Measurements from ENCODE around the gene FAM161A.
"Not testable (repeated sequence)": the region's sequence is repeated elsewhere in the genome, so short reads cannot be mapped to it uniquely, and the experiment has no call there.

Gene FAM161A

DNA sequence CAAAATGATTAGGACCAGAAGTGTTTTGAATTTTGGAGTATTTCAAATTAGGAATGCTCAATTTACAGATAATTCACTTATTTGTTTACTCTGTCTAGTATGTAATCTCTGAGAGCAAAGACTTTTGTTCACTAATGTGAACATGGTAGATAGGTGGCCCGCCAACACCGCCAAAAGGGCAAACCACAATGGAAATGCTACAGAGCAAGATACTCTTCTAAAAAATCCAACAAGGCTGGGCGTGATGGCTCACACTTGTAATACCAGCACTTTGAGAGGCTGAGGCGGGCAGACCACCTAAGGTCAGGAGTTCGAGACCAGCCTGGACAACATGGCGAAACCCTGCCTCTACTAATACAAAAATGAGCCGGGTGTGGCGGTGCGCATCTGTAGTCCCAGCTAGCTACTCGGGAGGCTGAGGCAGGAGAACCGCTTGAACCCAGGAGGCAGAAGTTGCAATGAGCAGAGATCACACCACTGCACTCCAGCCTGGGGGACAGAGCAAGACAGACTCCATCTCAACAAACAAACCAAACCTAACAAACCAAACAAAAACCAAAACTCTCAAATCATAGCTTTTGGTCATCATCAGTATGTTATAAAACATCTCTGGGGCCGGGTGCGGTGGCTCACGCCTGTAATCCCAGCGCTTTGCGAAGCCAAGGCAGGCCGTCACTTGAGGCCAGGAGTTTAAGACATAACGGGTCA is 32.2 kb upstream of the FAM161A start:
- no peak overlapping the region for H3K4me3 ChIP-seq
- TF ChIP-seq, protein P1, sequence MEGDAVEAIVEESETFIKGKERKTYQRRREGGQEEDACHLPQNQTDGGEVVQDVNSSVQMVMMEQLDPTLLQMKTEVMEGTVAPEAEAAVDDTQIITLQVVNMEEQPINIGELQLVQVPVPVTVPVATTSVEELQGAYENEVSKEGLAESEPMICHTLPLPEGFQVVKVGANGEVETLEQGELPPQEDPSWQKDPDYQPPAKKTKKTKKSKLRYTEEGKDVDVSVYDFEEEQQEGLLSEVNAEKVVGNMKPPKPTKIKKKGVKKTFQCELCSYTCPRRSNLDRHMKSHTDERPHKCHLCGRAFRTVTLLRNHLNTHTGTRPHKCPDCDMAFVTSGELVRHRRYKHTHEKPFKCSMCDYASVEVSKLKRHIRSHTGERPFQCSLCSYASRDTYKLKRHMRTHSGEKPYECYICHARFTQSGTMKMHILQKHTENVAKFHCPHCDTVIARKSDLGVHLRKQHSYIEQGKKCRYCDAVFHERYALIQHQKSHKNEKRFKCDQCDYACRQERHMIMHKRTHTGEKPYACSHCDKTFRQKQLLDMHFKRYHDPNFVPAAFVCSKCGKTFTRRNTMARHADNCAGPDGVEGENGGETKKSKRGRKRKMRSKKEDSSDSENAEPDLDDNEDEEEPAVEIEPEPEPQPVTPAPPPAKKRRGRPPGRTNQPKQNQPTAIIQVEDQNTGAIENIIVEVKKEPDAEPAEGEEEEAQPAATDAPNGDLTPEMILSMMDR (IDR thresholded peaks at IDR 0.05) = no peak
- DNase-seq (ENCODE audit: low spot score) = no peak
- H3K27ac ChIP-seq = no peak overlapping the region

DNA sequence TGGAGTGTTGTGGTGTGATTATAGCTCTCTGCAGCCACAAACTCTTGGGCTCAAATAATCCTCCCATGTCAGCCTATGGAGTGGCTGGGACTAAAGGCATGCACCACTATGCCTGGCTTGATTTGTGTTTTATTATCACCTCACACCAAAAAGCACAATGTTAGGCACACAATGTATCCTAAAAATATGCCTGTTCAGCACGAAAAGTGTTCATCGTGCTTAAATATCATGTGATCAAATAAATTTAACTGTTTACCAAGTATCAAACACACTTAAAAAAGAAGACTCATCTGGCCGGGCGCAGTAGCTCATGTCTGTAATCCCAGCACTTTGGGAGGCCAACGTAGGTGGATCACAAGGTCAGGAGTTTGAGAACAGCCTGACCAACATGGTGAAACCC is 29.0 kb upstream of the FAM161A start:
- no peak overlapping the region for H3K4me3 ChIP-seq
- TF ChIP-seq, protein P1 (IDR thresholded peaks at IDR 0.05) = no peak
- H3K27ac ChIP-seq = no peak overlapping the region
- no peak for DNase-seq (ENCODE audit: low spot score)

DNA sequence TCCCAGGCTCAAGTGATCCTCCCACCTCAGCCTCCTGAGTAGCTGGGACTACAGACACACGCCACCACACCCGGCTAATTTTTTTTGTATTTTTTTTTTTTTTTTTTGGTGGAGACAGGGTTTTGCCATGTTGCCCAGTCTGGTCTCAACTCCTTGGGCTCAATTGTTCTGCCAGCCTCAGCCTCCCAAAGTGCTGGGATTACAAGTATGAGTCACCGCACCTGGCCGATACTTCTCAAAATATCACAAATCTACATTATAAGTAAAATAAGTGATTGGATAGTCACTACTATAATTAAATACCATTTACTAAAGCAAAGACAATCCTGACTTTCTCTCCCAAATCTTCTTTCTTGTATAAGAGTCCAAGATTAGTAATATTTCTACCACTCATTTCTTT is 25.5 kb upstream of the FAM161A start:
- not testable (repeated sequence) for DNase-seq (ENCODE audit: low spot score); H3K4me3 ChIP-seq; H3K27ac ChIP-seq

DNA sequence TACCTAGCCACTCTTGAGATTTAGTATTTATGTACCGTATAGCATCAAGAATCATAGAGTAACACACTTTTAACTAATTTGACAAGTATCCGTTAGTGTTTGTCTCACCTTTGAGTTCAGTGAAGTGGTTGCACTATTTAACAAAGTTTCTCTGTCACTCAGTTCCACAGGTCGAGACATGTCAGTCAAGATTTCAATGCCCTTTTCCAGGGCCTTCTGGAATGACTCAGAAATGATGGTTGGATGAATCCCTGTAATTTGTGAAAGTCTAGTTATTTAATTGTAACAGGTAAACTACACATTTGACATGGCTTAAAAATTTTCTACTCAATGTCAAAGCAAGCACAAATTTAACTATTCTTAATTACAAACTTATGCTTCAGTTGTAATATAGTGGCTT is 24.9 kb upstream of the FAM161A start:
- no peak for DNase-seq (ENCODE audit: low spot score)
- H3K4me3 ChIP-seq = no peak overlapping the region
- TF ChIP-seq, protein P1 (IDR thresholded peaks at IDR 0.05) = no peak

DNA sequence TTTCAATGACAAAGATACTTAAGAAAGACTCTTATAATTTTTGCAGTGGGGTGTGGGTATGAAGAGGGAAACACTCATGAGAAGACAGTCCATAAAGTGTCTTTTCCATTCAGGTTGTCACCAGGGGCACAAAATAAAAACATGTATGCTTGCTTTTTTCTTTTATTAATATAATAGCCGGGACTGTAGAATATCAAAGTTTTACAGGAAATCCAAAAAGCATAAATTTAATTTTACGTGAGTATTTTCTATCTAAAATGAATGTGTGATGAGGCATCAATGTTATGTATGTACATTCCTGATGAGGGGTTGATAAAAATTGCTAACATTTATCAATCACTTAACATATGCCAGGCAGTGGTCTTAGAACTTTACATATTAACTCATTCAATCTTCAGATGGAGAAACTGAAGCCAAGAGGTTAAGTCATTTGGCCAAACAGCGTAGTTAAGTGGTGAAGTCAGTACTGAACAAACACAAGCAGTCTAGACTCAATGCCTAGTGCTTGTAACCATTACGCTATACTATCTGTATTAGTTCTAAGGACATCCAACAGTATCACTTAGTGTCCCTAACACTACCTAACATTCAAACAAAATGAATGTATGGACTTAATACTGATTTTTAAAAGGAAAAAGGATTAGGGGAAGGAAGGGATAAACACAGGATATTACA is 23.8 kb upstream of the FAM161A start:
- Histone ChIP-seq H3K4me3 (no peak overlapping the region), H3K27ac (no peak overlapping the region)
- TF ChIP-seq, protein P1 (IDR thresholded peaks at IDR 0.05) = no peak
- DNase-seq (ENCODE audit: low spot score) = no peak

More for the DNA sequence above, 24.9 kb upstream of the FAM161A start:
- no peak overlapping the region for H3K27ac ChIP-seq

DNA sequence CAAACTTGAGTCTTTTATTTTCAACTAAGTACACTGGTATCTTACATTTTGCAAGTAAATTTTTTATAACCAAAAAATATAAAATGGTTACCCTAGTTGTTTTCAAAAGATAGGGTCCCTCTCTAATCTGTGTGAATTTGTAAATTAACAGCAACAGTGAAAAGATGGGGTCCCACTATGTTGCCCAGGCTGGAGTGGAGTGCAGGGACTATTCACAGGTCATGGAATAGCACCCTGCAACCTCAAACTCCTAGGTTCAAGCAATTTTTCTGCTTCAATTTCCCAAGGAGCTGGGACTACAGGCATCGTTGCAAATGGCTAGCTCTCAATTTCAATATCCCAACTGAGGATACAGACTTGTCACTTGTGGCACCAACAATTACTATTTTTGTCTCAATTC is 22.5 kb upstream of the FAM161A start:
- H3K27ac ChIP-seq = no peak overlapping the region
- TF ChIP-seq, protein P1 (IDR thresholded peaks at IDR 0.05) = no peak

DNA sequence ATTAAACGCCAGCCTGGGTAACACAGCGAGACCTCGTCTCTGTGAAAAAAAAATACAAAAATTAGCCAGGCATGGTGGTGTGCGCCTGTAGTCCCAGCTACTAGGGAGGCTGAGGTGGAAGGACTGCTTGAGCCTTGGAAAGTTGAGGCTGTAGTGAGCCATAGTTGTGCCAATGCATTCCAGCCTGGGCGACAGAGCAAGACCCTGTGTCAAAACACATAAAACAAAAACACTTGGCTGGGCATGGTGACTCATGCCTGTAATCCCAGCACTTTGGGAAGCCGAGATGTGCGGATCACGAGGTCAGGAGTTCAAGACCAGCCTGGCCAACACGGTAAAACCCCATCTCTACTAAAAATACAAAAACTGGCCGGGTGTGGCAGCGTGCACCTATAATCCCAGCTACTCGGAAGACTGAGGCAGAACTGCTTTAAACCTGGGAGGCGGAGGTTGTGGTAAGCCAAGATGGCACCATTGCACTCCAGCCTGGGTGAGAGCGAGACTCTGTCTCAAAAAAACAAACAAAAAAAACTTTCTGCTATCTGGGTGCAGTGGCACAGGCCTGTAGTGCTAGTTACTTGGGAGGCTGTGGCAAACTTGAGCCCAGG is 12.7 kb upstream of the FAM161A start:
- not testable (repeated sequence) for DNase-seq (ENCODE audit: low spot score); H3K27ac ChIP-seq; H3K4me3 ChIP-seq

More for the DNA sequence above, 22.5 kb upstream of the FAM161A start:
- H3K4me3 ChIP-seq = no peak overlapping the region
- DNase-seq (ENCODE audit: low spot score) = no peak

DNA sequence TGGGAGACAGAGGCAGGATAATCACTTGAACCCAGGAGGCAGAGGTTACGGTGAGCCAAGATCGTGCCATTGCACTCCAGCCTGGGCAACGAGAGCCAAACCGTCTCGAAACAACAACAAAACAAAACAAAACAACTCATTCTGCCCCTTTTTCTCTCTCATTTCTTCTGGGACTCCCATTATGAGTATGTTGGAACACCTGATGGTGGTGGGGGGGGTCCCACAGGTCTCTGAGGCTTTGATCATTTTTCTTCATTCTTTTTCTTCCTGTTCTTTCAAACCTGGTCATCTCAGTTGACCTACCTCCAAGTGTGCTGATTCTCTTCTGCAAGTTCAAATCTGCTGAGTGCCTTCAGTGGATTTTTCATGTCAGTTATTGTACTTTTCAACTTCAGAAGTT is 8.2 kb upstream of the FAM161A start:
- H3K4me3 ChIP-seq = no peak overlapping the region
- no peak overlapping the region for H3K27ac ChIP-seq
- DNase-seq (ENCODE audit: low spot score) = no peak
- TF ChIP-seq, protein P1 (IDR thresholded peaks at IDR 0.05) = no peak
